ENCODE data around the gene PRKD1. TPM values are rescaled to one million over a fixed set of nuclear protein-coding genes. Genes with fewer than 3 reads are reported as not detected.

PRKD1 gene
- total RNA-seq, 1 experiment from 2014 or later = not detected

DNA sequence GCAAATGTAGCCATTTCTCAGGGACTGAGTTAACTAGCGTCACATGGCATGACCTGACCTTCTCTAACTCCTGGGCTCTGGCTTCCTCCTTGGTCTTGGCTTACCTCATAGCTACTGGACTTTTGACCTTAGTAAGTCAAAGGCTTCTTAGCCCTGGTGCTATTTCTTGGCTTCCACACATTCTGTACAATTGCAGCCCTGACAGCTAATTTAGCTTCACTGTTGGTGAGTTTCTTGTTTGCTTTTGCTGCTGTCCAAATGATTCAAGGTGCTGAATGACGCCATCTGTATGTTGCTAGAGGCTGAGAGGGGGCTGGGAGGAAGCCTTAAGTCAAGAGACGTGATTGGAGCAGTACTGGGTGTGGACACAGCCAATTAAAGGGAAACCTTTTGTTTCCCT lies 202.7 kb downstream of the PRKD1 start:
- POLR2A ChIA-PET = no interaction called here

More for the DNA sequence above, 202.7 kb downstream of the PRKD1 start:
- H3K27me3 ChIP-seq (ENCODE audit: insufficient read depth, low read length) = no peaks in the 10 kb centered on the region
- no peak overlapping the region for H3K4me3 ChIP-seq (replicated peaks in 1 of 2; ENCODE audit: low read depth in 1 of 2, low read length in 2 of 2)
- intact Hi-C loops (cut with micrococcal nuclease) = no loop called here
- no peak overlapping the region for H2AFZ ChIP-seq (ENCODE audit: low read depth, low read length, poor library complexity, severe bottlenecking)
- no peak for TF ChIP-seq JUND (IDR thresholded peaks at IDR 0.05)
- TF ChIP-seq SIN3A (IDR thresholded peaks at IDR 0.05; ENCODE audit: low read depth) = no peak
- no peak for TF ChIP-seq RAD21 (IDR thresholded peaks at IDR 0.05; ENCODE audit: low read depth)
- no peak for TF ChIP-seq POLR2A (IDR thresholded peaks at IDR 0.05; ENCODE audit: borderline replicate concordance, extremely low read depth, insufficient read depth, insufficient read length)
- TF ChIP-seq, protein P1, sequence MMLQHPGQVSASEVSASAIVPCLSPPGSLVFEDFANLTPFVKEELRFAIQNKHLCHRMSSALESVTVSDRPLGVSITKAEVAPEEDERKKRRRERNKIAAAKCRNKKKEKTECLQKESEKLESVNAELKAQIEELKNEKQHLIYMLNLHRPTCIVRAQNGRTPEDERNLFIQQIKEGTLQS (IDR thresholded peaks at IDR 0.05) = no peak
- TF ChIP-seq, protein P2, sequence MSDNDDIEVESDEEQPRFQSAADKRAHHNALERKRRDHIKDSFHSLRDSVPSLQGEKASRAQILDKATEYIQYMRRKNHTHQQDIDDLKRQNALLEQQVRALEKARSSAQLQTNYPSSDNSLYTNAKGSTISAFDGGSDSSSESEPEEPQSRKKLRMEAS (IDR thresholded peaks at IDR 0.05) = no peak
- TF ChIP-seq, protein P3, sequence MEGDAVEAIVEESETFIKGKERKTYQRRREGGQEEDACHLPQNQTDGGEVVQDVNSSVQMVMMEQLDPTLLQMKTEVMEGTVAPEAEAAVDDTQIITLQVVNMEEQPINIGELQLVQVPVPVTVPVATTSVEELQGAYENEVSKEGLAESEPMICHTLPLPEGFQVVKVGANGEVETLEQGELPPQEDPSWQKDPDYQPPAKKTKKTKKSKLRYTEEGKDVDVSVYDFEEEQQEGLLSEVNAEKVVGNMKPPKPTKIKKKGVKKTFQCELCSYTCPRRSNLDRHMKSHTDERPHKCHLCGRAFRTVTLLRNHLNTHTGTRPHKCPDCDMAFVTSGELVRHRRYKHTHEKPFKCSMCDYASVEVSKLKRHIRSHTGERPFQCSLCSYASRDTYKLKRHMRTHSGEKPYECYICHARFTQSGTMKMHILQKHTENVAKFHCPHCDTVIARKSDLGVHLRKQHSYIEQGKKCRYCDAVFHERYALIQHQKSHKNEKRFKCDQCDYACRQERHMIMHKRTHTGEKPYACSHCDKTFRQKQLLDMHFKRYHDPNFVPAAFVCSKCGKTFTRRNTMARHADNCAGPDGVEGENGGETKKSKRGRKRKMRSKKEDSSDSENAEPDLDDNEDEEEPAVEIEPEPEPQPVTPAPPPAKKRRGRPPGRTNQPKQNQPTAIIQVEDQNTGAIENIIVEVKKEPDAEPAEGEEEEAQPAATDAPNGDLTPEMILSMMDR (IDR thresholded peaks at IDR 0.05 in 2 of 3, conservative IDR thresholded peaks at IDR 0.05 in 1 of 3; ENCODE audit: borderline replicate concordance in 1 of 3, insufficient read depth in 1 of 3, low read depth in 2 of 3, low read length in 2 of 3) = no peak
- no peak for TF ChIP-seq ZNF274 (IDR thresholded peaks at IDR 0.05; ENCODE audit: low read depth, low read length)
- no peak for TF ChIP-seq EZH2phosphoT487 (IDR thresholded peaks at IDR 0.05; ENCODE audit: borderline replicate concordance)
- no peak for TF ChIP-seq EZH2 (IDR thresholded peaks at IDR 0.05)
- no peak for TF ChIP-seq FOSL1 (IDR thresholded peaks at IDR 0.05; ENCODE audit: low read depth)
- no peak for TF ChIP-seq POLR2AphosphoS5 (IDR thresholded peaks at IDR 0.05; ENCODE audit: low read depth, low read length)
- TF ChIP-seq CBX3 (IDR thresholded peaks at IDR 0.05; ENCODE audit: low read depth) = no peak
- no peak for TF ChIP-seq EGR1 (IDR thresholded peaks at IDR 0.05; ENCODE audit: low read depth)
- no peak for TF ChIP-seq ZFX (IDR thresholded peaks at IDR 0.05)
- TF ChIP-seq, protein P4, sequence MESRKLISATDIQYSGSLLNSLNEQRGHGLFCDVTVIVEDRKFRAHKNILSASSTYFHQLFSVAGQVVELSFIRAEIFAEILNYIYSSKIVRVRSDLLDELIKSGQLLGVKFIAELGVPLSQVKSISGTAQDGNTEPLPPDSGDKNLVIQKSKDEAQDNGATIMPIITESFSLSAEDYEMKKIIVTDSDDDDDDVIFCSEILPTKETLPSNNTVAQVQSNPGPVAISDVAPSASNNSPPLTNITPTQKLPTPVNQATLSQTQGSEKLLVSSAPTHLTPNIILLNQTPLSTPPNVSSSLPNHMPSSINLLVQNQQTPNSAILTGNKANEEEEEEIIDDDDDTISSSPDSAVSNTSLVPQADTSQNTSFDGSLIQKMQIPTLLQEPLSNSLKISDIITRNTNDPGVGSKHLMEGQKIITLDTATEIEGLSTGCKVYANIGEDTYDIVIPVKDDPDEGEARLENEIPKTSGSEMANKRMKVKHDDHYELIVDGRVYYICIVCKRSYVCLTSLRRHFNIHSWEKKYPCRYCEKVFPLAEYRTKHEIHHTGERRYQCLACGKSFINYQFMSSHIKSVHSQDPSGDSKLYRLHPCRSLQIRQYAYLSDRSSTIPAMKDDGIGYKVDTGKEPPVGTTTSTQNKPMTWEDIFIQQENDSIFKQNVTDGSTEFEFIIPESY (IDR thresholded peaks at IDR 0.05; ENCODE audit: extremely low read depth, insufficient replicate concordance, low read length) = no peak
- H3K9ac ChIP-seq (ENCODE audit: low read length) = no peak overlapping the region
- H3K4me2 ChIP-seq (ENCODE audit: low read length) = no peak overlapping the region
- H3K36me3 ChIP-seq (ENCODE audit: control insufficient read depth in 1 of 2, insufficient read depth in 2 of 2, low read length in 2 of 2) = no peaks in the 10 kb centered on the region
- RAD21 ChIA-PET (ENCODE audit: low non-redundant PET in 1 of 2, low total read pairs in 2 of 2, uncharacterized antibody in 2 of 2, unreplicated experiment in 2 of 2) = no interaction called here
- H3K4me1 ChIP-seq (ENCODE audit: control insufficient read depth in 1 of 2, insufficient read depth in 2 of 2, low read length in 2 of 2) = no peaks in the 10 kb centered on the region
- peaks cover 5 to 20% of the 10 kb centered on the region in 2 experiments; a peak in 1 of 4 replicates for H3K9me3 ChIP-seq (ENCODE audit: control insufficient read depth in 1 of 2, insufficient read depth in 1 of 2, low read depth in 1 of 2, low read length in 2 of 2)
- CTCF ChIA-PET = no interaction called here
- BruUV-seq (replicated peaks) = no TSS peak
- ATAC-seq = no peak
- no peaks in the 10 kb centered on the region for H3K79me2 ChIP-seq (ENCODE audit: insufficient read depth, low read length)
- H3K27ac ChIP-seq (ENCODE audit: low read depth, low read length) = no peak overlapping the region
- DNase-seq (ENCODE audit: low read depth, low spot score) = no peak
- no peaks in the 10 kb centered on the region for H3K9me2 ChIP-seq (ENCODE audit: insufficient read depth)
- H4K20me1 ChIP-seq (ENCODE audit: insufficient read depth) = no peaks in the 10 kb centered on the region

Data from HCT116 (cell line).